ENCODE measurements around the gene HNRNPA2B1. TPM values are rescaled to one million over a fixed set of nuclear protein-coding genes. Genes with fewer than 3 reads are reported as not detected.
A peak's percentile ranks its signal among the peaks of the same experiment; 100 is the strongest.
"Not testable (repeated sequence)": the region's sequence is repeated elsewhere in the genome, so short reads cannot be mapped to it uniquely, and the experiment has no call there.

The HNRNPA2B1 gene
- total RNA-seq, 1 experiment from 2014 or later = 170 TPM

DNA sequence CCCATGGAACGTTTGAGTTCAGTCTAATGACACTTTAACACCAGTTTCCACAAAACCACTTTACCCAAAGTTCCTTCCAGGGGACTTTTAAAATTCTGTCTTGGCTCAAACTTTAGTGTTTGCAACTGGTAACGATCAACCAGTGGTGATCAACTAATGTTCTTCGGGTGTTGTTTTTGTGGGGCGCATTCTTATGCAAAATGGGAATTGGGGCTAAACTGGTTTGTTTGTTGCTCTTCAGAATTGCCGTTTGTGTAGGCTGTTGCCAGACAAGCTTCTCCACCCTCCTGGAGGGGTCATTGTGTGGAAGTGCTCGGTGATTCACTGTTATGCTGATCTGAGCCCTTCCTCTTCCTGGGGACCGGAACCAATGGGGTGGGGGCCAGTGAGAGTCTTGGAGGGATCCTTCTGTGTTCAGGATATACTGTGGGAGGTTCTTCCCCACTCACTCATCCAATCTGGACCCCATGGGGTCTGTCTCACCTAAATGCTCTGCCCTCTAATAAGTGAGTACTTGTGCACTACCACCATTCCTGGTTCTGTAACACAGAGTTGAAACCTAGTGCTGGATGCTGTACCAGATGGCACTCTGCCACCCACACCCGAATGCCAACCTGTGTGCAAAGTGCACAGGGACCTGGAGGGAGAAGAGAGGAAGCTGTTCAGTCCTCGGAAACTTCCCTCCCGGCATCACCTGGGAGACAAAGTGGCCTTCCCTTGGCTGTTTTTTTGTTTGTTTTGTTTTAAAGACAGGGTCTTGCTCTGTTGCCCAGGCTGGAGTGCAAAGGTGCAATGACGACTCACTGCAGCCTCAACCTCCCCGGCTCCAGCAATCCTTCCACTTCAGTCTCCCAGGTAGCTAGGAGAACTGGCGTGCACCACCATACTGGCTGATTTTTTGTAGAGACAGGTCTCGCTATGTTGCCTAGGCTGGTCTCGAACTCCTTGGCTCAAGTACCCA, 46.4 kb downstream of the HNRNPA2B1 start:
- peak; percentile 69 for DNase-seq (ENCODE audit: low read depth)
- in situ Hi-C loops (cut with HindIII; ENCODE audit: low pct_unique_long_range_greater_than_20kb, low sequenced_read_pairs) = no loop called here

DNA sequence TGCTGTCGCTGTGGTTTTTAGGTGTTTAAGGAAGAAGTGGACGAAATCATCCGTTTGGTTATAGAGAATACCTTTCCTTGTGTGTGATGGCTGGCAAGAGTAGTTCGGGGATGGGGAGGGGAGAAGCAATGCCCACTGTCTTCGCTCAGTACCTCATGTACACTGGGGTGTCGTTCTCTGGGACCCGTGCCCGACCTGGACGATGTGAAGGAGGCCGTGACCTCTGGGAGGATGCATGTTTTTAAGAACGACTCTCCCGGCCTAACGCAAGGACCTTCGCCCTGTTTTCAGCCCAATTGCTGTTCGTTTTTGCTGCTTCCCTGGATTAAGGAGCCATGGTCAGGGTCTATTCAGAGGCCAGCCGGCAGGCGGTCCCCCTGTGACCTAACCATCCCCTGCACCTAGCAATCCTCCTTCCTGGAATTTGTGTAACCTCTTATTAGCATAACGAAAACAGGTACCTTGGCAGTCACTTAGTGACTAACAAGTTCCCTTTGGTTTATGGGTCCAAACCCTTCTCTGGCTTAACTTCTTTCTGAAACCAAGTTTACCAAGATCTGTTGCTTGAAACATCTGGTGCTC, 47.2 kb downstream of the HNRNPA2B1 start:
- in situ Hi-C loops (cut with HindIII; ENCODE audit: low pct_unique_long_range_greater_than_20kb, low sequenced_read_pairs) = no loop called here
- DNase-seq (ENCODE audit: low read depth) = peak; percentile 53

GRCh38 chr7:26152782-26153240, 47.7 kb downstream of the HNRNPA2B1 start:
- DNase-seq (ENCODE audit: low read depth); in situ Hi-C loops (cut with HindIII; ENCODE audit: low pct_unique_long_range_greater_than_20kb, low sequenced_read_pairs): not testable (repeated sequence)

DNA sequence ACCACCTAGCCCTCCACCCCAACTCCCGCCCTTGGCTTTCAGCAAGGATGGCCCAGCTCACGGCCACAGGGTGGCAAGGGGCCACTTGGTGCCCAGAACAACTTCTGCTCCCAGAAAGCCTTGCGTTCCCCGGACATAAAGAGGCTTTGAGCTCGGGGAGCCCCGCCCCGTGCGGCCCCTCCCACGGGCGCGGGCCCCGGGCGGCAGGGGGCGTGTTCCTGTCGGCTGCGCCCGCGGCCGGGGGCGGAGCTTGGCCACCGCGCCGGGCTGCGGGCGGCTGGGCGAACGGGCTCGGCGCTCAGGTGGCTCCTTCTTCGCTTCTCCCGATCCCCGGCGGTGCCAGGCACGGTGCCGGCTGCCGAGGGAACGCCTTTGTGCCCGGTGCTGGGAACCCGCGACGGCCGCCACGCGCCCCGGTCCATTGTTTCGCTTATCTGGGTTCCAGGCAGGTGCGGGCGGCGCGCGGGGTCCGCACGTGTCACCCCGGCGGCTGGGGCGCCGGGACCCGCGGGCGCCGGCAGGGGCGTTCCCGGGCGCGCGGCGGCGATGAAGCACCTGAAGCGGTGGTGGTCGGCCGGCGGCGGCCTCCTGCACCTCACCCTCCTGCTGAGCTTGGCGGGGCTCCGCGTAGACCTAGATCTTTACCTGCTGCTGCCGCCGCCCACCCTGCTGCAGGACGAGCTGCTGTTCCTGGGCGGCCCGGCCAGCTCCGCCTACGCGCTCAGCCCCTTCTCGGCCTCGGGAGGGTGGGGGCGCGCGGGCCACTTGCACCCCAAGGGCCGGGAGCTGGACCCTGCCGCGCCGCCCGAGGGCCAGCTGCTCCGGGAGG, 48.4 kb downstream of the HNRNPA2B1 start, which contains the start of gene NFE2L3:
Gene NFE2L3, plus strand, starts transcription at position 246 of the 829 bp plus-strand sequence. Its CDS starts 301 bp downstream, at position 547.
- in situ Hi-C loops (cut with HindIII; ENCODE audit: low pct_unique_long_range_greater_than_20kb, low sequenced_read_pairs) = no loop called here
- peak; percentile 82 for DNase-seq (ENCODE audit: low read depth)

DNA sequence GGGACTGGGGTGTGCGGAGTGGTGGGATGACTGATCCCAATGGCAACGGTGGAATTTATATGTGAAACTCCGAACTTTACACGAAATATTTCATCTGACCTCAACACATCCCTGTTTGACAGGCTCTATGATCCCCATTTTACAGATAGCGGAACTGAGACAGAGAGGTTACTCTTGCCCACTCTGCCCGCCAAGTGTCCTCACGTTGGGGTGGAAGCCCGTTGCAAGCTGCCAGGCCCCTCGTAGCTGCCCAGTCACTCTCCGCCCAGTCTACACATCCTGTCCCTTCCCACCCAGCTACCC, 48.9 kb downstream of the HNRNPA2B1 start:
- in situ Hi-C loops (cut with HindIII; ENCODE audit: low pct_unique_long_range_greater_than_20kb, low sequenced_read_pairs) = no loop called here
- DNase-seq (ENCODE audit: low read depth) = no peak

GRCh38 chr7:26151096-26151495, 49.5 kb downstream of the HNRNPA2B1 start:
- in situ Hi-C loops (cut with HindIII; ENCODE audit: low pct_unique_long_range_greater_than_20kb, low sequenced_read_pairs) = no loop called here
- no peak for DNase-seq (ENCODE audit: low read depth)

- no peak for DNase-seq (ENCODE audit: low read depth)
- in situ Hi-C loops (cut with HindIII; ENCODE audit: low pct_unique_long_range_greater_than_20kb, low sequenced_read_pairs) = no loop called here
Observed at GRCh38 chr7:26149391-26149977, 51.1 kb downstream of the HNRNPA2B1 start.

- DNase-seq (ENCODE audit: low read depth); in situ Hi-C loops (cut with HindIII; ENCODE audit: low pct_unique_long_range_greater_than_20kb, low sequenced_read_pairs): not testable (repeated sequence)
Observed at GRCh38 chr7:26148307-26148700, 52.2 kb downstream of the HNRNPA2B1 start.

- DNase-seq (ENCODE audit: low read depth); in situ Hi-C loops (cut with HindIII; ENCODE audit: low pct_unique_long_range_greater_than_20kb, low sequenced_read_pairs): not testable (repeated sequence)
Observed at GRCh38 chr7:26147646-26148306, 52.8 kb downstream of the HNRNPA2B1 start.

DNA sequence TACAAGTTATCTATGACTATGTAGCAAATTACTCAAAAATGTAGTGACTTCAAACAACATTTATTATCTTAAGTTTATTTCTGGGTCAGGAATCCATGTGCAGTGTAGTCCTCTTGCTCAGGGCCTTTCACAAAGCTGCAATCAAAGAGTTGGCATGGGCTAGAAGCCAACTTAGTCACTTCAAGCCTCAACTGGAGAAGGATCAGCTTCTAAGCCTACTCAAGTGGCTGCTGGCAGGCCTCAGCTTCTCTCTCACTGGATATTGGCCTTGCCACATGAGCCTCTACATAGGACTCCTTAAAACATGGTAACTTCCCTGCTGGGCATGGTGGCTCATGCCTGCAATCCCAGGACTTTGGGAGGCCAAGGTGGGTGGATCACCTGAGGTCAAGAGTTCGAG, 53.5 kb downstream of the HNRNPA2B1 start:
- DNase-seq (ENCODE audit: low read depth) = no peak
- in situ Hi-C loops (cut with HindIII; ENCODE audit: low pct_unique_long_range_greater_than_20kb, low sequenced_read_pairs) = no loop called here

- DNase-seq (ENCODE audit: low read depth) = no peak
- in situ Hi-C loops (cut with HindIII; ENCODE audit: low pct_unique_long_range_greater_than_20kb, low sequenced_read_pairs) = no loop called here
Observed at GRCh38 chr7:26145238-26145637, 55.3 kb downstream of the HNRNPA2B1 start.

DNA sequence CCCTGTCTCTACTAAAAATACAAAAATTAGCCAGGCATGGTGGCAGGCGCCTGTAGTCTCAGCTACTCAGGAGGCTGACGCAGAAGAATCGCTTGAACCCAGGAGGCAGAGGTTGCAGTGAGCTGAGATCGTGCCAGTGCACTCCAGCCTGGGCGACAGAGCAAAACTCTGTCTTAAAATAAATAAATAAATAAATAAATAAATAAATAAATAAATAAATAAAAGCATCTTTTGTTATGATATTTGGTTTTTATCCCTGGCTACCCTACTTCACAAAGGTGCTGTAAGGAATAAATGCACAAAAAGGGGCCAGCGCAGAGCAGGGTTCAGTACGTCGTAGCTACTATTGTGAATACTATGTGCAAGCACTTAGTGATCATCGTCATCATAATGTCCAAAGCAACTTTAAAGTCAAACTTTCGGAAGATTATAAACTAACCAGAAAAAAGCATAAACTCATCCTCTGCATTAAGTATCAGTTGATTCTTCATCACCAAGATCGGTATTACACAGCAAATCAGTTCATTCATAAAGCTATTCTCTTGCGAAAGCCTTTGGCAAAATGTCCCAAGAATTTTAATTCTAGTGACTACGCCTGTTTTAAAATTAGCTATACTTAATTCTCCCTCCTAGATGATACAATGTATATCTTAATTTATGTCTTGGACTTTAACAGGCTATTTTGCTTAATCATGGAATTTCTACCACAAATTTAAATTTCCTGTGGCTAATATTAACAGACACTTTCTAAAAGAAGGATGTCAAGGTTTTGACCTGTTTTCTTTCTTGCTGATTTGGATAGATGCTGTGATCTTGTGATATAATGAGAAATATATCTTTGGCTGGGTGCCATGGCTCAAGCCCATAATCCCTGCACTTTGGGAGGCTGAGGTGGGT, 56.1 kb downstream of the HNRNPA2B1 start:
- in situ Hi-C loops (cut with HindIII; ENCODE audit: low pct_unique_long_range_greater_than_20kb, low sequenced_read_pairs) = no loop called here
- no peak for DNase-seq (ENCODE audit: low read depth)

DNA sequence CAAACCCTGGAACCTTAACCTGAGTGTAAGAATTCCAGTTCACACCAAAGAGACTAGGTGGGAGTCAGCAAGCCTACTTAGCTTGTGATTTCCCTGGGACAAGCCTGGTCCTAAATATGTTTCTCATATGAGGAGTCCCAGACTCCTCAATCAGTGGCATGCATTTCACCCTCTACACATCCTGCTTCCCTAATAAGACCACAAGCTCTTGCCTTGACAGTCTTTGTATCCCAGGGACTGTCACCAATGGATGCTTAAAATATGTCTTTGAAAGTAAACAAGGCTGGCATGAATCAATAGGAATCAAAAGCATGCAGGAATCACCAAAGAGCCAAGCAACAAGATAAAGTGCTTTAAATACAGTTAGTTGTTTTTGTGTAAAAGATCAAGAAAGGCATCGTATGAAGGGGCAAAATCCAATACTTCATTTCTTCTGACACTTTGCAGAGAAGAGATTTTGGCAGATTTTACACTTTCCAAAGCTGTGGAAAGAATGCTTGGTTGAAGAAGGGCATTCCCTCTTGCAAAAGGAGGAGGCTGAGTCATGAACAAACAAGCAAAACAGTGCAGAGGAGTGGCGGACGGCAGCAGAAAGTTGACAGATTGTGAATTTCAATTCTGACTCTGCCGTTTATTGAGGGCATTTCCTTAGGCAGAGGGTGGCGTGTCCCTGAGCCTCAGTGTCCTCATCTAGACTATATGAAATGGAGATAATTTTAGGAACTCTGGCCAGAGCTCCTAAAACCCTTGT, 57.1 kb downstream of the HNRNPA2B1 start:
- peak; percentile 35 for DNase-seq (ENCODE audit: low read depth)

DNA sequence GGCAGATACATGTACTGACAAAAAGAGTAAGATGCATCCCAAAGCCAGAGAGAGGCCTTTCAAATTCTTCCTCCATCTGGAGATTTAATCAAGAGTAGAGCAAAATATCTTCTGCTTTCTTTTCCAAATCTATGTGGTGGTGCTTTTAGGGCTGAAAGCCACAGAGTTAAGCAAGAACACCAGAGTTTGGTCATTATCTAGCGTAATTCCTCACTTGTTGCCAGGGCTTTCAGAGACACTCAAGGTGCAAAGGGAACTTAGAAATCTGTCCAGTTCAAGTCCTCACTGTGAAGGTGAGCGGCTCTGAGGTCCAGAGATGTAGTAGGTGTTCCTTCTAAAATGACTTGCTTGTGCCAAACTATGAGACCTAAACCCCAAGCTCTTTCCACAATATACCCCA, 59.5 kb downstream of the HNRNPA2B1 start:
- DNase-seq (ENCODE audit: low read depth) = no peak
- in situ Hi-C loops (cut with HindIII; ENCODE audit: low pct_unique_long_range_greater_than_20kb, low sequenced_read_pairs) = no loop called here

More for the DNA sequence above, 57.1 kb downstream of the HNRNPA2B1 start:
- in situ Hi-C loops (cut with HindIII; ENCODE audit: low pct_unique_long_range_greater_than_20kb, low sequenced_read_pairs) = no loop called here

DNA sequence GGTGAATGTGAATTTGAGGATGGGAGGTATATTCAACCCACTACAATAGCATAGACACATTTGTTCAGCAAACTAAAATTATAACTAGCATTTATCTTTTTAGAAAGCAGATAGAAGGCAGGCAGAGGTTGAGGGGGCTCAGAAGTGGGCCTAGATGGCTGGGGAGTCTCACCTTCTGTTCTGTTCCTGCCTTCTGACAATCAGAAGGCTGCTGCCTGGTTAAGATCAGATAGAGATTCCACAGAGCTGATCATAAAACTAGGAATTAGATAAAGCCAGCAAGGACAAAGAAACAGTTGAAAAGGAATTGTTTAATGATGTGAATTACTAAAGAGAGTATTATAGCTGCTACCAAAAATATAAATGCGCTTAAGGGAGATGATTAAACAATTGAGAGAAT, 60.2 kb downstream of the HNRNPA2B1 start:
- DNase-seq (ENCODE audit: low read depth) = no peak
- in situ Hi-C loops (cut with HindIII; ENCODE audit: low pct_unique_long_range_greater_than_20kb, low sequenced_read_pairs) = no loop called here

Data from Caki2 (cell line).